PFSK-1 (cell line): ENCODE results near the gene TMEM184B.

Experiments used
- FOXP2 ChIP-seq: optimal IDR thresholded peaks from 2 replicates; pipeline ENCODE3; 2011; ENCODE audit warnings: borderline replicate concordance, control low read depth, inconsistent platforms; ENCODE audit not compliant: insufficient read depth; ENCODE audit errors: extremely low read length, extremely low read depth
- POLR2AphosphoS5 ChIP-seq: IDR thresholded peaks from 2 replicates; pipeline ENCODE4 v1.6.1; 2012; ENCODE audit warnings: low read depth, mild to moderate bottlenecking, control low read depth, low read length, moderate library complexity
- REST ChIP-seq, 2 experiments: IDR thresholded peaks; 2 replicates each; pipeline versions ENCODE4 v1.6.1 to v1.8.0; 2011 to 2012; ENCODE audit warnings: low read depth in 2 of 2, low read length in 2 of 2, control low read depth in 1 of 2, inconsistent platforms in 1 of 2, mild to moderate bottlenecking in 1 of 2, moderate library complexity in 1 of 2; ENCODE audit not compliant: insufficient read depth in 1 of 2
- SIN3A ChIP-seq: IDR thresholded peaks from 2 replicates; pipeline ENCODE4 v1.6.1; 2012; ENCODE audit warnings: mild to moderate bottlenecking, low read length, moderate library complexity, borderline replicate concordance; ENCODE audit not compliant: insufficient read depth
- TAF1 ChIP-seq: IDR thresholded peaks from 2 replicates; pipeline ENCODE4 v1.6.1; 2012; ENCODE audit warnings: low read length, control low read depth, borderline replicate concordance; ENCODE audit not compliant: insufficient read depth

Gene TMEM184B

GRCh38 chr22:38213319-38213989 is 59.4 kb downstream of the TMEM184B start:
- TF ChIP-seq REST (IDR thresholded peaks at IDR 0.05; ENCODE audit: insufficient read depth in 1 of 2, low read depth in 2 of 2, low read length in 2 of 2) (no peak), SIN3A (no peak), TAF1 (no peak), FOXP2 (no peak), POLR2AphosphoS5 (no peak; the same call in 1 of the 2 replicates)

- no peak for TF ChIP-seq FOXP2
- TF ChIP-seq POLR2AphosphoS5: no peak
- no peak for TF ChIP-seq TAF1
- TF ChIP-seq SIN3A: no peak
- TF ChIP-seq REST (IDR thresholded peaks at IDR 0.05; ENCODE audit: insufficient read depth in 1 of 2, low read depth in 2 of 2, low read length in 2 of 2): no peak
Measured at GRCh38 chr22:38212442-38212841, 60.4 kb downstream of the TMEM184B start.

GRCh38 chr22:38211556-38211955 is 61.3 kb downstream of the TMEM184B start:
- no peak for TF ChIP-seq FOXP2
- TF ChIP-seq SIN3A: no peak
- TF ChIP-seq TAF1: no peak
- TF ChIP-seq POLR2AphosphoS5: no peak
- no peak for TF ChIP-seq REST (IDR thresholded peaks at IDR 0.05; ENCODE audit: insufficient read depth in 1 of 2, low read depth in 2 of 2, low read length in 2 of 2)

GRCh38 chr22:38208551-38208968 is 64.2 kb downstream of the TMEM184B start:
- TF ChIP-seq TAF1 (no peak), REST (IDR thresholded peaks at IDR 0.05; ENCODE audit: insufficient read depth in 1 of 2, low read depth in 2 of 2, low read length in 2 of 2) (no peak)

- no peak for TF ChIP-seq TAF1
- TF ChIP-seq REST (IDR thresholded peaks at IDR 0.05; ENCODE audit: insufficient read depth in 1 of 2, low read depth in 2 of 2, low read length in 2 of 2): no peak
- TF ChIP-seq SIN3A: no peak
- TF ChIP-seq POLR2AphosphoS5: no peak
- TF ChIP-seq FOXP2: no peak
Measured at GRCh38 chr22:38207898-38208432, 64.8 kb downstream of the TMEM184B start.
